H1 (cell line): ENCODE results near the gene CHN2.

Experiments
- ATF3 ChIP-seq: IDR thresholded peaks from 2 replicates; pipeline ENCODE4 v1.6.1; 2011; ENCODE audit warnings: low read depth, mild to moderate bottlenecking, low read length; ENCODE audit not compliant: insufficient read depth
- BCL11A ChIP-seq, 2 experiments: IDR thresholded peaks; one replicate each; pipeline ENCODE4 v1.6.1; 2011; ENCODE audit warnings: low read depth in 2 of 2, low read length in 2 of 2, mild to moderate bottlenecking in 2 of 2
- CTCF ChIP-seq, 3 experiments: IDR thresholded peaks; 1 replicate in 2 of 3; 2 replicates in 1 of 3; pipeline versions ENCODE4 v1.5.1 to v1.6.1; 2011; ENCODE audit warnings: low read length in 3 of 3, mild to moderate bottlenecking in 3 of 3, inconsistent platforms in 2 of 3, low read depth in 1 of 3, moderate library complexity in 1 of 3; ENCODE audit not compliant: insufficient read depth in 1 of 3; ENCODE audit errors: control extremely low read depth in 1 of 3
- MAX ChIP-seq: IDR thresholded peaks from 2 replicates; pipeline ENCODE4 v1.6.1; 2012; ENCODE audit warnings: inconsistent platforms
- POLR2A ChIP-seq, 2 experiments: IDR thresholded peaks; 1 replicate in 1 of 2; 2 replicates in 1 of 2; pipeline ENCODE4 v1.6.1; 2011; ENCODE audit warnings: low read depth in 2 of 2, low read length in 2 of 2, mild to moderate bottlenecking in 2 of 2; ENCODE audit errors: control extremely low read depth in 1 of 2
- POLR2AphosphoS5 ChIP-seq: IDR thresholded peaks from 2 replicates; pipeline ENCODE4 v1.6.1; 2011; ENCODE audit warnings: low read depth, low read length
- SIN3A ChIP-seq, 2 experiments: IDR thresholded peaks in 1 of 2; conservative IDR thresholded peaks in 1 of 2; 2 replicates each; pipeline ENCODE4 v1.6.1; 2011 to 2012; ENCODE audit warnings: low read length in 2 of 2, improper control_type of control experiment in 1 of 2, low read depth in 1 of 2, mild to moderate bottlenecking in 1 of 2
- SIX5 ChIP-seq: IDR thresholded peaks from 2 replicates; pipeline ENCODE4 v1.6.1; 2011; ENCODE audit warnings: mild to moderate bottlenecking, low read depth, low read length
- SP4 ChIP-seq: IDR thresholded peaks from 2 replicates; pipeline ENCODE4 v1.6.1; 2012; ENCODE audit warnings: low read length, inconsistent platforms
- TEAD4 ChIP-seq: IDR thresholded peaks from 2 replicates; pipeline ENCODE4 v1.6.1; 2012; ENCODE audit warnings: low read depth, low read length, inconsistent platforms, mixed read lengths
- ZNF274 ChIP-seq: IDR thresholded peaks from 2 replicates; pipeline ENCODE4 v1.7.0; 2012; ENCODE audit warnings: low read length, borderline replicate concordance; ENCODE audit errors: extremely low read depth

- TF ChIP-seq ATF3 = no peak
- TF ChIP-seq ZNF274 = no peak
- TF ChIP-seq CTCF (IDR thresholded peaks at IDR 0.05; ENCODE audit: control extremely low read depth in 1 of 3, insufficient read depth in 1 of 3, low read depth in 1 of 3, low read length in 3 of 3) = no peak
- no peak for TF ChIP-seq BCL11A (IDR thresholded peaks at IDR 0.05; ENCODE audit: low read depth in 2 of 2, low read length in 2 of 2)
- TF ChIP-seq SIN3A (conservative IDR thresholded peaks at IDR 0.05 in 1 of 2, IDR thresholded peaks at IDR 0.05 in 1 of 2; ENCODE audit: low read depth in 1 of 2, low read length in 2 of 2) = no peak
- no peak for TF ChIP-seq POLR2A (IDR thresholded peaks at IDR 0.05; ENCODE audit: control extremely low read depth in 1 of 2, low read depth in 2 of 2, low read length in 2 of 2)
- TF ChIP-seq TEAD4 = no peak
- TF ChIP-seq MAX = no peak
- TF ChIP-seq POLR2AphosphoS5 = no peak
- TF ChIP-seq SP4 = no peak
- TF ChIP-seq SIX5 = no peak
Observed at GRCh38 chr7:29341156-29341555, 146.6 kb downstream of the CHN2 start.
